ENCODE measurements around the gene HTR4.
"Not testable (repeated sequence)": the region's sequence is repeated elsewhere in the genome, so short reads cannot be mapped to it uniquely, and the experiment has no call there.

HTR4 gene, protein sequence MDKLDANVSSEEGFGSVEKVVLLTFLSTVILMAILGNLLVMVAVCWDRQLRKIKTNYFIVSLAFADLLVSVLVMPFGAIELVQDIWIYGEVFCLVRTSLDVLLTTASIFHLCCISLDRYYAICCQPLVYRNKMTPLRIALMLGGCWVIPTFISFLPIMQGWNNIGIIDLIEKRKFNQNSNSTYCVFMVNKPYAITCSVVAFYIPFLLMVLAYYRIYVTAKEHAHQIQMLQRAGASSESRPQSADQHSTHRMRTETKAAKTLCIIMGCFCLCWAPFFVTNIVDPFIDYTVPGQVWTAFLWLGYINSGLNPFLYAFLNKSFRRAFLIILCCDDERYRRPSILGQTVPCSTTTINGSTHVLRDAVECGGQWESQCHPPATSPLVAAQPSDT

DNA sequence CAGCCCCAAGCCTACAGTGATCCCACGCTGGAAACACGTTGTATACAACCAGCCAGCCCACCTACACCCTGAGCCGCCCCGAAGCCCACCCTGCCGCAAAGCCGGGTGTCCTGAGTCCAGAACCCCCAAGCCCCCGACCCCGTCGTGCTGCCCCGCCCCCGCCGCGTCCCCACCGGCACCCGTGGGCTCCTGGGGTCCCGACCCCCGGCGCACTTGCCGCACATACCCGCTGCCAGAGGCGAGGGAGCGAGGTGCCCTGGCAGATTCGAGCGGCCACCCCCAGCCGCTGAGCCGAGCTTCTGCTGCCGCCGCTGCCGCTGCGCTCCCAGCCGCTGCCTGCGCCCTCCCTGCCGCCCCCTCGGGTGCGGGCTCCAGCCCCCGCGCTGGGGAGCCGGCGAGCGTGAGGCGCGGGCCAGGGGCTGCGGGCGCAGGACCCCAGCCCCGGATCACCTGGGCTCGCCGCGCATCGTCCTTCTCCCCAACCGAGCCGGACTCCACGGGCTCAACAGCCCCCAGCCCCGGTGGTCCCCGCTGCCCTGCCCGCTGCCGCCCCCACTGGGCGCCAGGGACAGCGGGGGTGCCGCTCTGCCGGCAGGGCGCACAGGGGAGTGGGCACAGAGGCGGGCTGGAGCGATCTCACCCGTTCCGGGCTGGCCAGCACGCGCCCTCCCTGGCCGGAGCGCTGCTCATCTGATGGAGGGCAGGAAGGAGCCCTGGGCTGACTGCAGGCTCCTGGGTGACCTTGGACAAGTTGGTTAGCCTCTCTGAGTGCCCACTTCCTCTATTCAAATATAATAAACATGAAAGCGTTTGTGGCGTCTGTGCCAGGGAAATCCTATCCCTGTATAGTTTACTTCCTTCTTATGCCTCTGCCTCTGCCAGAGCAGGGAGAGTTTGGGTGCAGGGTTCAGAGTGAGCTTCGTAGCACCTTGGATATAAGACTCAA is at the start of gene HTR4:
HTR4 (minus strand) TSS at position 692 of the 946 bp plus-strand sequence. CDS start 17,513 bp downstream, outside the sequence.
- DNase-seq: no peak

DNA sequence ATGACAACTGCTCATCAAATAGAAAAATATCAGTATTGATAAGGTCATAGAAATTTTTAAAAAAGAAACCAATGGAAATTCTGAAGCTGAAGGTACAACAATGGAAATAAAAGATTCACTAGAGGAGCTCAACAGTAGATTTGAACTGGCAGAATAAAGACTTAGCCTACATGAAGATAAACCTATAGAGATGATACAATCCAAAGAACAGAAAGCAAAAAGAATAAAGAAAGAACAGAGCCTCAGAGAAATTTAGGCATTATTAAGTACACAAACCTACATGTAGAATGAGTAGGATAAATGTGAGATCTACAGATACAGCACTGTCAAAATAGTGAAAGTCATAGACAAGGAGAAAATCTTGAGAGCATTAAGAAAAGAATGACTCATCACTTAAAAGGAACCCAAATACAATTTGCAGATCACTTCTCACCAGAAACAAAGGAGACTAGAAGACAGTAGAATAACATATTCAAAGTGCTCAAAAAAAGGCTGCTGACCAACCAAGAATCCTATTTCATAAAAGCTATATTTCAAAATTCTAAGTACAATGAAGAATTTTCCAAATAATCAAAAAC is 47.8 kb upstream of the HTR4 start:
- no peak for DNase-seq

DNA sequence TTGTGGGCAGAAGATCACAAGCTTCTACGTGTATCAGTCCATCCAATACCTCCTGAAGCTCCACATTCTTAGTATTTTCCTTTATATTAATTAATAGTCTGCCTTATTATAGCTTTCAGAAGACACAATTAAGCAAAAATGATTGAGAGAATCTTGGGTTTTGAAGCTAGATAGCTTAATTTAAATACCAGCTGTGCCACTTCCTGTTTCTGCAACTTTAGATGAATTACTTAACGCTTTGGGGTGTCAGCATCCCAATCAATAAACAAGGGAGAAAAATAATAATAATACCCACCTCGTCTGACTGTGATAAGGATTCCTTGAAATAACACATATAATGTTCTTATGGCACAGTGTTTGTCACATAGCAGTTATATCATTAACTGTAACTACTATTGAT is 44.7 kb upstream of the HTR4 start:
- no peak for DNase-seq

DNA sequence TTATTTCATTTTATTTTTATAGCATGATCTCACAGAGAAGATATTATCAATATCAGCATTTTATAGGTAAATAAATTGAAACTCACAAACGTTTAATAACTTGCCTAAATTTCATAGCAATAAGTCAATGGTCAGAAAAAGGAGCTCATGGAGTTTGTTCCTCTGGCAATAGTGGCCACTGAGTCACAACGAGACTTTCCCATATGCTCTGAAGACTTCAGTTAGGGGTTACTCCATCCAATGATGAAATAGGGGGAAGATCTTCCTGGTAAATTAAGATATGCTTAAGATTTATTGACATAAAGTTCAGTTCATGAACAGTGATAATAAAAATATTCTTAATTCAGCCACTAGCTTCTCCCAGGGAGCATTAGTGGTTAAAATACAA is 43.5 kb upstream of the HTR4 start:
- no peak for DNase-seq

DNA sequence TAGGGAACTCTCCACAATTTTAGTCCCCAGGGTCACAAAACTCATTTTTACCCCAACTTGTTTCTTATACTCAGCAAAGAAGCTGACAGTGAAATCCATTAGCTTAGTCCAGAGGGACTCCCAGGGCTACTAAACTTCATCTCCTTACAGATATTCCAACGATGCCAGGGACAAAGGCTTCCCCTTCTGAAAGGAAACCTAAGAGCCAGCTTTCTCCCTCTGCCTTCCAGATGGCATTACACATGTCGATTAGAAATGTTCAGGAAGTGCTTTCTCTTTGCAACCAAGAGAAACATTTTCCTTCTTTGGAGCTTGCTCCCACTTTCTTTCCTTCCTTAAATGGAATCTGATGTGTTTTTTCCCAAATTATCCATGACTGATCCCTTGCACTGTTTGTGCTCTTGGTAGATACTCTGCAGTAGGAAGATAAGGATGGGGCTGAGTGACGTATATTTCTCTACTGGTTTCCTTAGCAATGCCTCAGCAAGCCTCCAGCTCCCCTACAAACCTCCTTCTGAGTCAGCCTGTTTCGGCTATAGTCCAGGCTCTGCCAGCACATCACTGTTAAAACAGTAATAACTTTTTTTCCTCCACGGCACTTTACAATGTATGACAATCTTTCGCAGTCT is 43.0 kb upstream of the HTR4 start:
- no peak for DNase-seq

DNA sequence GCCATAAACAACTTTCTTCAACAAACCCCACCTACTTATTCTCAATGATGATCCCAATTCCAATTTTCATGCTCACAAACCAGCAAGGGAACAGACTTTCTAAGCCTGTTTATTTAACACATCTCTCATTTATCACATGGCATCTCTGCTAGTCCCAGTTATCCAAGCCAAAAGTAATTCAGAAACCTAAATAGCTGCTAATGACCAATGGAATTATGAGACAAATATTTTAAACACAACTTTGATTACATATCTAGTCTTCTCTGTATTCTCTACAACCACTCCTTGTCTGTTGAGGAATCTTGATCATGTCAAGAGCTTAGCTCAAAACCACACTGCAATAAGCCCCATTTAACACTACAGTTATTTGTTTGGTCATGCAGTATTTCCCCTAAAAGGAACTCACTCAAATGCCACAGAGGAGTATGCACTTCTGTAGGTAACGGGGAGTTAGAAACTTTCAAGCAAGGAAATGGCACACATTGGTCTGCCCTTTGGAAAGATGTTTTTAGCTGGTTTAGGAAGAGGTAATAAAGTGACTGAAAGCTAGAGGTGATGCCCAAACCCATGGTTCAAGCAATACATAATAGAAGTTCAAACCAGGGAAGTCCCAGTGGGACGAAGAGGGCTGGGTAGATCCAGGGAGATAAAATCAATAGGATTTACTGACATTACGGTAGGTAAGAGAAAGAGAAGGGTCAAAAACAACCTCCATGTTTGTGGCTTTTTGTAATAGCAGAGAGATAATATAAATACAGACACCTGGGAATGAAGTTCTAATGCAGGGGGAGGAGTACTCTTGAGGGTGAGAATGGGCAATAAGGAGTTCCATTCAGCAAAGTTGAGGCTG is 42.1 kb upstream of the HTR4 start:
- DNase-seq: no peak

DNA sequence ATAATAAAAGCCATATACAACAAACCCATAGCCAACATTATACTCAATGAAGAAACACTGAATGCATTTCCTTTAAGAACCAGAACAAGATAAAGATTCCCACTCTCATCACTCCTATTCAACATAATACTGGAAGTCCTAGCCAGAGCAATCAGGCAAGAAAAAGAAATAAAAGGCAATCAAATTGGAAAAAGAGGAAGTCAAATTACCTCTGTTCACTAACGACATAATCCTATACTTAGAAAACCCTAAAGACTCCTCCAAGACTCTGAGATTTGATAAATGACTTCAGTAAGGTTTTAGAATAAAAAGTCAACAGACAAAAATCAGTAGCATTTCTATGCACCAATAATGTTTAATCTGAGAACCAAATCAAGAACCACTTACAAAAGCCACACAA is 36.6 kb upstream of the HTR4 start:
- DNase-seq: no peak

DNA sequence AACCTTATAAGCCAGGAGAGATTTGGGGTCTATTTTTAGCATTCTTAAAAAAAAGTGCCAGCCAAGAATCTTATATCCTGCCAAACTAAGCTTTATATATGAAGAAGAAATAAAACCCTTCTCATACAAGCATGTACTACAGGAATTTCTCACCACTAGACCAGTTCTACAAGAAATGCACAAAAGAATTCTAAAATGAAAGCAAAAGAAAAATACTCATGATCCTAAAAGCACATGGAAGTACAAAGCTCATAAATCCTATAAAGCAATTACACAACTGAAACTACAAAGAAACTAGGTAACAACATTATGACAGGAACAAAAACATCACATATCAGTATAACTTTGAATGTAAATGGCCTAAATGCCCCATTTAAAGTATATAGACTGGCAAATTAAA is 34.5 kb upstream of the HTR4 start:
- DNase-seq: no peak

DNA sequence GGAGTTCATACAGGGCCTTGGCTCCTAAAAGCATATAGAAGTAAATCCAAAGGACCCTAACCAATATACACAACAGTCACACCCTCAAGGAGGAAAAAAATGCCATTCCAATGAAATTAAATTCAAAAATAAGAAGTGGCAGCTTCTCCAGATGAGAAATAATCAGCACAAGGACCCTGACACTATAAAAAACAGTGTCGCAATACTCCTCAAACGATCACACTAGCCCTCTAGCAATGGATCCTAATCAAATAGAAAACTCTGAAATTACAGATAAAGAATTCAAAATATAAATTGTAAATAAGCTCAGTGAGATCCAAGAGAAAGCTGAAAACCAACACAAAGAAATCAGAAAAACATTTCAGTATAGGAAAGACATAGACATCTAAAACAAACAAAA is 33.5 kb upstream of the HTR4 start:
- DNase-seq: no peak

DNA sequence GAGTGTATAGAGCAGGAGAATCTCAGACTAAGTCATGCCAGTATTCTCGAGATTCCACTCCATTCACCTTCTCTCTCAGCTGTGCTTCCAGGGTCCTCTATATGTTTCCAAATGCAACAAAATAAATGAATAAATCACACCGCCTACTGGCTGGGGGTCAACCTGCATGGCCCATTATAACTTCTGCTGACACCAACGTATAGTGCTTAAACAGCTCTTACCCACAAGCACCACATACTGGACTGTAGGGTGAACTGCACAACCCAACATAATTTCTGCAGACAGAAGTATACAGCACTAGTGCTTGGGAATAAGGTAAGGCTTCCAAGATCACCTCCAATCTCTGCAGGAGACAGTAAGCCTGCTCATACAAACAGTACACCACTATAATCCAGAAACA is 33.1 kb upstream of the HTR4 start:
- peak; percentile 27 for DNase-seq

DNA sequence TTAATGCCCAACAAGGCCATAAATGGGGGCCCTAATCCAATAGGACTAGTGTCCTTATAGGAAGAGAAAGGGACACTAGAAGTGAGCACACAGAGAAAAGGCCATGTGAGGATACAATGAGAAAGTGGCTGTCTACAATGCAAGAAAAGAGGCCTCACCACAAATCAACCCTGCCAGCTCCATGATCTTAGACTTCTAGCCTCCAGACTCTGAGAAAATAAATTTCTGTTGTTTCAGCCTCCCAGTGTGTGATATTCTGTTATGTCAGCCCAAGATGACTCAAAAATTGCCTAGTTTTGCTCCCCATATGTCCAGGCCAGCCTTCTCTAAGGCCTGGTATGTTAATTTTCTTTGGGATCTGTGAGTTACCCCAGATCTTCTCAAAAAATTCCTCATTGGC is 32.3 kb upstream of the HTR4 start:
- no peak for DNase-seq

DNA sequence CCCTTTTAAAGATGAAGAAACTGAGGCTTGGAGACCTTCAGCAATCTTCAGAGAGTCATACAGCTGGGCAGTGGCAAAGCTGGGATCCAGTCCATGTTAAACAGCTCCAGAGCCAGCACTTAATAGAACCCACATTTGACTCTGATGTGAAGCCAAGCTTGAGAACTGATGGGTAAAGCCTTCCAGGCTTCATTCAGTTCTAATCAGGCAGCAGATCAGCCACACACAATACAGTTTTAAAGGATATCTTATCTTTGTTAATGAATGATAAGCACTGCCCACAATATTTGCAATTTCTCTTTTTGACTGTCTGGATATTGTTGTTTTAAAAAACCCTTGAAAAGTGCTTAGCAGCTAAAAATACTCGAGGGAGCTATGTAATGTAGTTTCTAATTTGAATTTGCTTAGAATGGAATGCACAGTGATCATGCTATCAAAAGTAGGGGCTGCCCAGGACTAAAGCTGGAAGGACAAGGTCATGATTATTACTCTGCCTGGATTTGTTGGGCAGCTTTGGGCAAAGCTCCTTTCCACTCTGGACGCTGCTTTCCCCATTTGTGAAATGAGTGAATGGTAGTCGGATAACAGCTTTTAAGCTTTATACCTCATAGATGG is 31.3 kb upstream of the HTR4 start:
- DNase-seq: no peak

DNA sequence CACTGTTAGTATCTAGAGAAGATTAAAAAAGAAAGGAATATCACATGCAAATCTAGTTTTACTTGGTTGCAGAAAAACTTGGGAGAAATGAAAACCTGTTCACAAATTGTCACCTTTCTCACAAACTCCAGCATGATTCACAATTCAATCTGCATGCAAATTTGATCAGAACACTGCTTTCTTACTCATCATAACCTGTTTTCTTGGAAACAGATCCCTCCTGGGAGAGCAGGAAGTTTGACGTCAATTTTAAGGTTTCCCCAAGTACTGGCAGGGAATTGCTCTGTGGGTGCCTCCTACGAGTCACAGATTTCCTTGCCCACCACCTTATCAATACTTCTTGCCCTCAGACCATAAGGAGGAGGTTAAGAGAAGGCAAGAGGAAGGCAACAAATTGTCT is 30.2 kb upstream of the HTR4 start:
- DNase-seq: no peak

DNA sequence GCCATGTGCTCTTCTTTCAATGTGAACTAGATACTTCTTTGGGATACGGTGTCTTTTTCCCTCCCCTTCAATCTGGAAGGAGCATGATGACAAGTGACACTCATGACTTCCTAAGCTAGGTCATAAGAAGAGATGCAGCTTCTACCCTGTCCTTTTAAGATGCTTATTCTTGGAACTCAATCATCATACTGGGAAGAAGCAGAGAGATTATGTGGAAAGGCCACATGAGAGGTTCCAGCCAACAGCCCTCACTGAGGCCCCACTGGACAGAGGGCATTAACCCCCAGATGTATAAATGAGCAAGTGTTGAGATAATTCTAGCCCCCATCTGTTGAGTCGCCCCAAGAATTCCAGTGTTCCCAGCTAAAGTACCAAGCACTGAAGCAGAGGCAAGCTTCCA is 29.3 kb upstream of the HTR4 start:
- no peak for DNase-seq

DNA sequence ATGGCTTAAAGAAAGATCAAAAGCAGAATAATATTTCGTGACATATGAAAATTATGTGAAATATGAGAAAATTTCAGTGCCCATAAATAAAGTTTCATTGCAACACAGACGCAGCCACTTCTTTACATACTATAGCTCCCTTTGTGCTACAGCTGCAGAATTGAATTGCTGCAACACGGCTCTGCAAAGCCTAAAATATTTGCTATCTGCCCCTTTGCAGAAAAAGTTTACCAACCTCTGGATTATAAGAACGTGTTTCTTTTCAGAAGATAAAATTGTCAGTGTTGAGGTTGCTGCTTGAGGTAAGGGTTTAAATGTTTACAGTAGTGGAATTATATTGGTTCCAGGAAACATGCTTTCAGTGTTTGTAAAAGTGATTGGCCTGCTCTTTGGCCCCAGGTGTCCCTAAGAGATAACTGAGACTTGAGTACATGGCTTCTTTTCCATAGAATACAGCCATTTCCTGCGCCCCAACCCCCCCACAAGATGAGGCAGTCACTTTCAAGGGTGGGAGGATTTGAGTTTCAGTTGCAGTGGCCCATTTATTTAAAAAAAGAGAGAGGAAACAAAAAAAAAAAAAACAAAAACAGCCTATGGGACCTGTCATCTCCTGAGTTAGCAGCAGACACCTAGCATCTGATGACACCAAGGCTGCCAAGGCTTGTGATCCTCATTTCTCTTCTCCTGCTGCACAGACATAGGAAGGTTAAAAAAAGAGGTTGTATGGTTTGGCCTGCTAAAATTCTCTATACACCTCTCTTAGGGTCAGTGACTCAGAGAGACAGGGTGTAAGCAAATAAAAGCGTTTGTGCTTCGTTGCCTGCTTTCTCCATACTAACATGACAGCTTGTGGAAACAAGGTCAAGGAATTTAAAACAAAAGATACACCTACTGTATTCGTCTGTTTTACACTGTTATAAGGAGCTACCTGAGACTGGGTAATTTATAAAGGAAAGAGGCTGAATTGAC is 28.0 kb upstream of the HTR4 start:
- DNase-seq: no peak

DNA sequence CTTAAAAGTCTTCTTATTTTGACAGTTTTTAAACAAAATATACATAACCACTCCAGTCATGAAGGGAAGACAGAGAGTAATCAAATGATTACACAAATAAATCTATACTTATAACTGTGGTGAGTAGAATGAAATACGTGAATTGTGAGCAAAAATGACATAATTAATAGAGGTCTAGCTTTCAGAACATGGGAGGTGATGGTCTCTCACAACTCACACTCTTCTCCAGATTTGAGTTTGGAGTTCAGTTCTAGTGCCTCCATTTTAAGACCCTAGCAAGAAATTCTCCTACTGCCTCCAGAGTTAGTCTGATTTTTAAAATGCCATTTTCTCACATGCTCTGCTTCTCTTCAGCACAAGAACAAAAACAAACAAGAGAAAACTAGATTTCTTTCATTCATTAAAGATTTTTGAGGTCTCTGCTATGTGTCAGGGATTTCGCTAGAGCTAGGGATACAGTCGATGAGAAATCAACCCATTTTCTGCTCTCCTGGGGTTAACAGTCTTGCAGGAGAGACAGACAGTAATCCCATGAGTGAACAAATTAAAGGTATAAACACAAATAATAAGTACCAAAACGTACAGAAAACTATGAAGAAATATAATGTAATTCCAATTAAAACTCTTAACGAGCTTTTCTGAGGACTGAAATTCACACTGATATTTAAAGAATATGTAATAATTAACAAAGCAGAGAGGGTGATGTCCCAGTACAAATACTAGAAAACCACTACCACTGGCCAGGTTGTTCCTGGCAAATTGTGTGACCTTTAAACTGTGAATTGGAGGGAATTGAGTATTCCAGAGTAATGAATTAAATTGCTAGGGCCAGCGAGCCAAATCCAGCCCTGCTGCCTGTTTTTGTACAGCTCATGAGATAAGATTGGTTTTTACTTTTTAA is 27.1 kb upstream of the HTR4 start:
- no peak for DNase-seq

DNA sequence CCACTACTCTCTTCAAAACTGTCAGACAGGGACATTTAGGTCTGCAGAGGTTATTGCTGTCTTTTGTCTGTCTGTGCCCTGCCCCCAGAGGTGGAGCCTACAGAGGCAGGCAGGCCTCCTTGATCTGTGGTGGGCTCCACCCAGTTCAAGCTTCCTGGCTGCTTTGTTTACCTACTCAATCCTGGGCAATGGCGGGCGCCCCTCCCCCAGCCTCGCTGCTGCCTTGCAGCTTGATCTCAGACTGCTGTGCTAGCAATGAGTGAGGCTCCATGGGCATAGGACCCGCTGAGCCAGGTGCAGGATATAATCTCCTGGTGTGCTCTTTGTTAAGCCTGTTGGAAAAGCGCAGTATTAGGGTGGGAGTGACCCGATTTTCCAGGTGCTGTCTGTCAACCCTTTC is 19.4 kb upstream of the HTR4 start:
- not testable (repeated sequence) for DNase-seq

DNA sequence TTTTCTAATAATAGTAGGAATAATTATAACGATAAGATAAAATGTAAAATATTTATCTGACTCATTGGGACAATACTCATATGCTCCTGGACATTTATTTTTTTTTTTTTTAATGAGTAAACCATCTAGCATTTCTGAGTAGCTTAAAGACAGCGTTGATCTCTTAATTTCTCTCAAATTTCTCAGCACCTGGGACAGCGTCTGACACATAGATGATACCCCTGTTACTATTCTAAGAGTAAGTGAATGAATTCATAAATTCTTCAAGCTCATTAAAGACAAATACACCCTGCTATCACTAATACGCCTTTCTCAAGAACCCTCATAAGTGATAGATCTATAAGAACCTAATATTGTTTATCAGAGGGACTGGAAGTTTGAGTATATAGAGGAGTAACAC is 12.0 kb upstream of the HTR4 start:
- no peak for DNase-seq

DNA sequence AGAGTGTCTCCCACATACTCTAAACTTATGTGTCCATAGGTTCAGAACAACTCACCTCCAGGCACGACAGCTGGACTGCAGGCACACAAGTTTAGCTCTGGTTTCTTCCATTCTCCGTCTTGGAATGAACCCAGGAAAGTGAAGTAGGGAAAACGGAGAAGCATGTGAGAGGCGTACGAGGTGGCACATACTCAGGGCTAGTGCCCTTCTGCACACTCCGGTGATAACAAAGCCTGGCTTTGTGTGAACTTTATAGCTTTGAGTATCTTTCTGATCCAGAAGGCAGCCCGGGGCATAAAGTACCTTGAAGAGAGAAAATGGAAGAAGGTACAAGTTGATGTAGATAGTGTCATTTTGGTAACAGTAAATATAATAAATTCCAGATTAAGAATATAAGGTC is 11.1 kb upstream of the HTR4 start:
- DNase-seq: no peak

DNA sequence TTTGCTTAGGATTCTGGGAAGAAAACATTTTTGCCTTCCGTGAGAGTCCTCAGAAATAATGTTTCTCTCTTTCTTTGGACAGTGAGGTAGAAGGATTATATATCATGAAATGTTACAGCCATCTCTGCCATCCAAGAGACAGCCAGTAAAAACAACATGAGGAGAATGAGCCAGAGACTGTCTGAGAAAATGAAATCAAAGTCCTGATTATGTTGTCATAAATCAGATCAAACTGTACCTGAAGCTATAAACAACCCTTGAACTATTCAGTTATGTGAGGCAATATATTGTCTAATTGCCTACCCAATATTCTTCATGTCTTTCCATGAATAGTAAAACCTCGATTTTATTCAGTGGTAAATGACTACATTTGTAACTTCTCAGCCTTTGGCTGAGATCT is 9.2 kb upstream of the HTR4 start:
- no peak for DNase-seq

All from NCI-H82 (cell line).